Cardiac fibroblast (primary cell): ENCODE measurements around the gene UBE4A.

Experiments used
- DNase-seq, 2 donors: peaks; one replicate each; pipeline versions ENCODE4 v3.0.0 to v3.0.0-alpha.2; 2010; ENCODE audit warnings: low read depth in 2 of 2
- H3K4me3 ChIP-seq, 2 donors: replicated peaks in 1 of 2; 1 replicate in 1 of 2; 2 replicates in 1 of 2; pipeline ENCODE4 v1.5.1; 2011; ENCODE audit warnings: low read depth in 2 of 2, low read length in 2 of 2, mild to moderate bottlenecking in 2 of 2, moderate library complexity in 1 of 2
- TF ChIP-seq, protein P1 (sequence below): IDR thresholded peaks from one replicate; pipeline ENCODE4 v1.5.1; 2011; ENCODE audit warnings: low read depth, mild to moderate bottlenecking, low read length, inconsistent platforms

The UBE4A gene, protein sequence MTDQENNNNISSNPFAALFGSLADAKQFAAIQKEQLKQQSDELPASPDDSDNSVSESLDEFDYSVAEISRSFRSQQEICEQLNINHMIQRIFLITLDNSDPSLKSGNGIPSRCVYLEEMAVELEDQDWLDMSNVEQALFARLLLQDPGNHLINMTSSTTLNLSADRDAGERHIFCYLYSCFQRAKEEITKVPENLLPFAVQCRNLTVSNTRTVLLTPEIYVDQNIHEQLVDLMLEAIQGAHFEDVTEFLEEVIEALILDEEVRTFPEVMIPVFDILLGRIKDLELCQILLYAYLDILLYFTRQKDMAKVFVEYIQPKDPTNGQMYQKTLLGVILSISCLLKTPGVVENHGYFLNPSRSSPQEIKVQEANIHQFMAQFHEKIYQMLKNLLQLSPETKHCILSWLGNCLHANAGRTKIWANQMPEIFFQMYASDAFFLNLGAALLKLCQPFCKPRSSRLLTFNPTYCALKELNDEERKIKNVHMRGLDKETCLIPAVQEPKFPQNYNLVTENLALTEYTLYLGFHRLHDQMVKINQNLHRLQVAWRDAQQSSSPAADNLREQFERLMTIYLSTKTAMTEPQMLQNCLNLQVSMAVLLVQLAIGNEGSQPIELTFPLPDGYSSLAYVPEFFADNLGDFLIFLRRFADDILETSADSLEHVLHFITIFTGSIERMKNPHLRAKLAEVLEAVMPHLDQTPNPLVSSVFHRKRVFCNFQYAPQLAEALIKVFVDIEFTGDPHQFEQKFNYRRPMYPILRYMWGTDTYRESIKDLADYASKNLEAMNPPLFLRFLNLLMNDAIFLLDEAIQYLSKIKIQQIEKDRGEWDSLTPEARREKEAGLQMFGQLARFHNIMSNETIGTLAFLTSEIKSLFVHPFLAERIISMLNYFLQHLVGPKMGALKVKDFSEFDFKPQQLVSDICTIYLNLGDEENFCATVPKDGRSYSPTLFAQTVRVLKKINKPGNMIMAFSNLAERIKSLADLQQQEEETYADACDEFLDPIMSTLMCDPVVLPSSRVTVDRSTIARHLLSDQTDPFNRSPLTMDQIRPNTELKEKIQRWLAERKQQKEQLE

DNA sequence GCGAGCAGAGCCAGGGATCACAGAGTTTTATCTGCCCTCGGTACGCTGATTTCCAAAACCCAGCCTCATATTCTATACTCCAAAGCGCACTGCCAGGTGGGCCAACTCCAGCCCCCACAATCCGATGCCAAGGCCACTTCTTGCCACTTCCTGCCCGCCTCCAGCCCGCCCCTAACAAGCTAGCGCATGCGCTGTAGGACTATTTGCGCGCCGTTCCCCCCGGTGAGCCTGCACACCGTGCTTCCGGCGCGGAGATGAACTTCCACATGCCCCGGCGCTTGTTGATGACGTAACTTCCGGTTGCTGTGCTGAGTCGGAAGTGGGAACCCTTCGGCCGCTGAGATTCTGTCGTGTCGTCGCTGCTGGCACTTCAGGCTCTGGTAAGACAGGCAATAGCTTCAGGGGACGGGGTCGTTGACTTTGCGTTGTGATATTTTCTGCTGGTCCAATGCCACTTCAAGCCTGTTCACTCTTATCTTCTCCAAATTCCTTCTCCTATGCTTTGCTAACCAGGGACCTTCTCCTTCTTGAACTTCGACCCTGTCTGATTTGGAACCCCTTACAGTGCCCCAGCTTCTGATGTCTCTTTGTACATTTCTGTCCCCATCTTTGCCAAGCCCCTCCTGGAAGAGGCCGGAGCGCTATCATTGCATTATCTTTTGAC lies at the start of gene UBE4A:
Gene UBE4A (plus strand): TSS at position 306 of the 664 bp plus-strand sequence. CDS start 5,481 bp downstream, outside the sequence.
- DNase-seq = peak; percentile 95 to 96

DNA sequence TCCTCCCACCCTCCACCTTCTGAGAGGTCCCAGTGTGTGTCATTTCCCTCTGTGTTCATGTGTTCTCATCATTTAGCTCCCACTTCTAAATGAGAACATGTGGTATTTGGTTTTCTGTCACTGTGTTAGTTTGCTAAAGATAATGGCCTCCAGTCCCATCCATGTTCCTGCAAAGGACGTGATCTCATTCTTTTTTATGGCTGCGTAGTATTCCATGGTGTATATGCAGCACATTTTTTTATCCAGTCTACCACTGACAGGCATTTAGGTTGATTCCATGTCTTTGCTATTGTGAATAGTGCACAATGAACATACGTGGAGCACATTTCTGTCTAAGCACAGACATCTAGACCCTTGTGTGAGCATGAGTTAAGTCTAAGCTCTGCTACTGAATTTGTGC lies 49.1 kb upstream of the UBE4A start:
- TF ChIP-seq, protein P1, sequence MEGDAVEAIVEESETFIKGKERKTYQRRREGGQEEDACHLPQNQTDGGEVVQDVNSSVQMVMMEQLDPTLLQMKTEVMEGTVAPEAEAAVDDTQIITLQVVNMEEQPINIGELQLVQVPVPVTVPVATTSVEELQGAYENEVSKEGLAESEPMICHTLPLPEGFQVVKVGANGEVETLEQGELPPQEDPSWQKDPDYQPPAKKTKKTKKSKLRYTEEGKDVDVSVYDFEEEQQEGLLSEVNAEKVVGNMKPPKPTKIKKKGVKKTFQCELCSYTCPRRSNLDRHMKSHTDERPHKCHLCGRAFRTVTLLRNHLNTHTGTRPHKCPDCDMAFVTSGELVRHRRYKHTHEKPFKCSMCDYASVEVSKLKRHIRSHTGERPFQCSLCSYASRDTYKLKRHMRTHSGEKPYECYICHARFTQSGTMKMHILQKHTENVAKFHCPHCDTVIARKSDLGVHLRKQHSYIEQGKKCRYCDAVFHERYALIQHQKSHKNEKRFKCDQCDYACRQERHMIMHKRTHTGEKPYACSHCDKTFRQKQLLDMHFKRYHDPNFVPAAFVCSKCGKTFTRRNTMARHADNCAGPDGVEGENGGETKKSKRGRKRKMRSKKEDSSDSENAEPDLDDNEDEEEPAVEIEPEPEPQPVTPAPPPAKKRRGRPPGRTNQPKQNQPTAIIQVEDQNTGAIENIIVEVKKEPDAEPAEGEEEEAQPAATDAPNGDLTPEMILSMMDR = no peak
- no peak overlapping the region for H3K4me3 ChIP-seq
- DNase-seq = no peak

More for the DNA sequence above, at the start of gene UBE4A:
- TF ChIP-seq, protein P1 = no peak
- peak within 1 kb of the TSS; percentile 76 to 80 for H3K4me3 ChIP-seq

DNA sequence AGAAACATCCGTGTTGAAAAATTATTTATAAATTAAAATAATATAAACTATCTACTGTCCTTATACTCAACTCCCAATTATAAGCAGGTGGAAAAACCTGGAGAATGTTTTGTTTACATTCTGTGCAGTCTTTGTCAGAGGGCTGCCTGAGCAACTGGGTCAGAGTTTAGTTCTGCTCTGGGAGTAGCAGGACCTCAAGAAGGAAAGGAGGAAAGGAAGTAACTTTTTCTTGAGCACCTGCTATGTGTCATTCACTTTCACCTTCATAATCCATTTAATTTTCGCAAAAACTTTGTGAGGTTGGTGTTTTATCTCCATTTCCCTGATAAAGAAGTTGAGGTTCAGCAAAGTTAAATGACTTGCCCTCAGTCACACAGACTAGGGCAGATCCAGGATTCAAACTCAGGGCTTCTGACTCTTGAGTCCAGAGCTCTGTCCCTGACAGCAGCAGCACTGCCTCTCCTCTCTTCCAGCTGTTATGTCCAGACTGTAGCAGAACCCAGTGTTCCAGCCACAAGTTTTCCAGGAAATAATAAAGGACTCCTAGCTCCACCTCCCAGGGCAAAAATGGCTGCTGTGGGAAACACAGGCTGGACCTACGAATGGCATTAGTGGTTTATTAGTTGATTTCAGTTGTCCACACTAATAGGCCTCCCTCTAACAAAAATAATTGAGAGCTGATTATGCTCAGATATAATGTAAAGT lies 48.5 kb upstream of the UBE4A start:
- no peak for DNase-seq
- H3K4me3 ChIP-seq = no peak overlapping the region
- TF ChIP-seq, protein P1 = no peak

DNA sequence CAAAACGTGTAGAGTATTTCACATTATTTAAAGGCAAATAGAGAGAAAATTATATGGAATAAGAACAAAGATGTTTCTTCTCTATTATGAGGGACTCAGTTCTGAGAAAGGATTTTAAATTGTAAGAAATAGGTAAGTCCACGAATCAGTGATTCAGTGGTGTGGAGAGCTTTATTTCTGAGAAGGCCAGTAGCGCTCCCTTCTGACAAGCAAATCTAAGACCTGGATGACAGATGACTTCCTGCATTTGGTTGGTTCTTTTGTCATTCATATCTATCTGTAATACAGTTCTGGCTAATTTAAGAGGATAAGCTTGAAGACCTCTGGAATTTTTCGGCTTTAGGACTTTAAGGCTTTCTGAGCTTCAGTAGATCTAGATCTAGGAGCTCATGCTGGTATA lies 47.9 kb upstream of the UBE4A start:
- H3K4me3 ChIP-seq = no peak overlapping the region
- no peak for DNase-seq
- TF ChIP-seq, protein P1 = no peak

DNA sequence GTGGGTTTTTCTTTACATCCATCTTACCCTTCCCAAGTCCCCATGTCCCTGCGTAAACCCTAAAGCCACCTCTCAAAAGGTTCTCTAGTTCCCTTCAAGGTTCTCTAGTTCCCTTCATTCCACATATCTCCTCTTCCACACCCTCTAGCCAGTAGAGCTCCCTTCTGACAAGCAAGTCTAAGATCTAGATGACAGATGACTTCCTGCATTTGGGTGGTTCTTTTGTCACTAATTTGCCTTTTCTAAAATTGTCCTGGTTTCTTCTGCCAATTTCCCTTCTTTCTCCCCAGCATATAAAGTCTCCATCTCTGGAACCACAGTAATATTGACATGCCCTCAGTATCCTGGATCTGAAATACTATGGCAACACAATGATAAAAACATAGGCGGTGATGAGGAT lies 47.1 kb upstream of the UBE4A start:
- no peak for DNase-seq
- TF ChIP-seq, protein P1 = no peak
- no peak overlapping the region for H3K4me3 ChIP-seq

DNA sequence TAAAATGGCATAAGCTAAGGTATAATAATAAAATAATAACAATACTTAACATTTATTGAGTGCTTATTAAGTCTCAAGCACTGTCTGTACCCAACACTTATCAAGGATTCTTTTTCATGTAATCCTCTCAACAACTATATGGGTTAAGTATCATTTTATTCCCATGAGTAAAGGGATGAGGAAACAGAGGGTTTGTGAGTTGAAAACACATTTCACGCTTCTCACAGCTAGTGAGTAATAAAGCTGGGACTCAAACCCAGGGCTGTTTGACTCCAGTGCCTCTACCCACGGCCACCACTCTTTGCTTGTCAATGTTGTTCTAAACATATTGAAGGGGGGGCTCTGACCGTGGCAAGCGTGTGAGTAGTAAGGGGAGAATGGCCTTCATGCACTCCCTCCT lies 46.2 kb upstream of the UBE4A start:
- no peak overlapping the region for H3K4me3 ChIP-seq
- peak in 1 of 2 donors; percentile 10 for DNase-seq
- TF ChIP-seq, protein P1 = no peak
